ENCODE results near the gene SLC66A2. TPM values are rescaled to one million over a fixed set of nuclear protein-coding genes. Genes with fewer than 3 reads are reported as not detected.
A peak's percentile ranks its signal among the peaks of the same experiment; 100 is the strongest.

SLC66A2 gene
- total RNA-seq, 2 donors from 2014 or later = 30.4 to 50.8 TPM

GRCh38 chr18:79939096-79939495 is 12.4 kb downstream of the SLC66A2 start:
- Histone ChIP-seq H3K9me3 (no peaks in the 10 kb centered on the region), H3K27me3 (no peaks in the 10 kb centered on the region), H3K36me3 (replicated peaks in 1 of 2; ENCODE audit: insufficient read depth in 1 of 2, low read depth in 2 of 2) (peaks cover 6% of the 10 kb centered on the region in 2 donors), H3K4me3 (no peak overlapping the region), H3K27ac (no peak overlapping the region), H3K4me1 (peaks cover 43% of the 10 kb centered on the region)
- 72 to 74% methylated on average over 5 of the region's 5 CpGs for WGBS, 2 donors
- DNase-seq (peak in 1 of 4 donors; percentile 1), ATAC-seq (no peak)
- intact Hi-C loops (cut with DNase I) = loop anchor here (10.0 kb wide), 1 partner anchor 46 kb away; the partner anchor contains the start of gene TXNL4A
- no peak for TF ChIP-seq CTCF (IDR thresholded peaks at IDR 0.05)
- TF ChIP-seq POLR2A (IDR thresholded peaks at IDR 0.05) = no peak

GRCh38 chr18:79938196-79938595 is 13.3 kb downstream of the SLC66A2 start:
- TF ChIP-seq POLR2A (IDR thresholded peaks at IDR 0.05) (no peak), CTCF (IDR thresholded peaks at IDR 0.05) (no peak)
- peak in 1 of 4 donors; percentile 2 for DNase-seq
- H3K4me1 ChIP-seq = peaks cover 41% of the 10 kb centered on the region
- H3K36me3 ChIP-seq (replicated peaks in 1 of 2; ENCODE audit: insufficient read depth in 1 of 2, low read depth in 2 of 2) = peaks cover 6% of the 10 kb centered on the region in 2 donors
- 90 to 91% methylated on average over 9 of the region's 9 CpGs for WGBS, 2 donors
- intact Hi-C loops (cut with DNase I) = loop anchor here (10.0 kb wide), 1 partner anchor 47 kb away; the partner anchor contains the start of gene TXNL4A
- no peak overlapping the region for H3K27ac ChIP-seq
- no peak for ATAC-seq
- no peak overlapping the region for H3K4me3 ChIP-seq
- no peaks in the 10 kb centered on the region for H3K27me3 ChIP-seq
- no peaks in the 10 kb centered on the region for H3K9me3 ChIP-seq

- peaks cover 34% of the 10 kb centered on the region for H3K4me1 ChIP-seq
- ATAC-seq (no peak), DNase-seq (peak in 2 of 4 donors; percentile 0 to 7)
- H3K36me3 ChIP-seq (replicated peaks in 1 of 2; ENCODE audit: insufficient read depth in 1 of 2, low read depth in 2 of 2) = no peaks in the 10 kb centered on the region
- intact Hi-C loops (cut with DNase I) = loop anchor here (10.0 kb wide), 1 partner anchor 48 kb away; the partner anchor contains the start of gene TXNL4A
- 90 to 95% methylated on average over 23 to 25 of the region's 25 CpGs for WGBS, 2 donors
- no peak overlapping the region for H3K4me3 ChIP-seq
- no peak overlapping the region for H3K27ac ChIP-seq
- no peaks in the 10 kb centered on the region for H3K27me3 ChIP-seq
- no peak for TF ChIP-seq POLR2A (IDR thresholded peaks at IDR 0.05)
- no peak for TF ChIP-seq CTCF (IDR thresholded peaks at IDR 0.05)
- H3K9me3 ChIP-seq = no peaks in the 10 kb centered on the region
These were observed 14.2 kb downstream of the SLC66A2 start for GRCh38 chr18:79937103-79937860.

- 92 to 94% methylated on average over 12 of the region's 12 CpGs for WGBS, 2 donors
- TF ChIP-seq POLR2A (IDR thresholded peaks at IDR 0.05) = no peak
- no peak for TF ChIP-seq CTCF (IDR thresholded peaks at IDR 0.05)
- peaks cover 28% of the 10 kb centered on the region for H3K4me1 ChIP-seq
These were observed 14.8 kb downstream of the SLC66A2 start for GRCh38 chr18:79936641-79937040.

More at GRCh38 chr18:79936641-79937040, 14.8 kb downstream of the SLC66A2 start:
- DNase-seq (peak in 2 of 4 donors; percentile 1 to 5), ATAC-seq (no peak)
- H3K36me3 ChIP-seq (replicated peaks in 1 of 2; ENCODE audit: insufficient read depth in 1 of 2, low read depth in 2 of 2) = no peaks in the 10 kb centered on the region
- no peaks in the 10 kb centered on the region for H3K27me3 ChIP-seq
- intact Hi-C loops (cut with DNase I) = loop anchor here (10.0 kb wide), 1 partner anchor 48 kb away; the partner anchor contains the start of gene TXNL4A
- H3K27ac ChIP-seq = no peak overlapping the region
- H3K4me3 ChIP-seq = no peak overlapping the region
- H3K9me3 ChIP-seq = no peaks in the 10 kb centered on the region
